IPS DF 6.9 (cell line): ENCODE results near the gene ALG2.

Experiments used
- DNase-seq: peaks from one replicate; pipeline ENCODE4 v3.0.0-alpha.2; 2013; ENCODE audit warnings: low read depth, low spot score
- H3K27ac ChIP-seq: one replicate; pipeline ENCODE4 v1.5.1; 2013; ENCODE audit warnings: low read length, control low read depth
- H3K27me3 ChIP-seq: 2 replicates; pipeline ENCODE4 v1.6.1; 2013; ENCODE audit warnings: mild to moderate bottlenecking, low read length; ENCODE audit not compliant: control insufficient read depth, insufficient read depth
- H3K36me3 ChIP-seq: 2 replicates; pipeline ENCODE4 v1.6.1; 2013; ENCODE audit warnings: low read length; ENCODE audit not compliant: control insufficient read depth, insufficient read depth
- H3K4me1 ChIP-seq: 2 replicates; pipeline ENCODE4 v1.6.1; 2013; ENCODE audit warnings: low read length; ENCODE audit not compliant: control insufficient read depth, insufficient read depth
- H3K4me3 ChIP-seq: 2 replicates; pipeline ENCODE4 v1.5.1; 2013; ENCODE audit warnings: mild to moderate bottlenecking, low read length
- H3K9me3 ChIP-seq: 2 replicates; pipeline ENCODE4 v1.6.1; 2013; ENCODE audit warnings: low read length, inconsistent platforms; ENCODE audit not compliant: control insufficient read depth, insufficient read depth
- WGBS: extraction: QIAGEN DNeasy Blood & Tissue Kit; methylation state at CpG from one replicate; pipeline ENCODE4 v1.1.7; 2013; ENCODE audit warnings: mixed read lengths, missing lambda C conversion rate; ENCODE audit not compliant: insufficient read length, insufficient coverage; 5-methylcytosine and 5-hydroxymethylcytosine counted together

ALG2 gene

GRCh38 chr9:99257723-99258389 is 36.1 kb upstream of the ALG2 start:
- peaks cover 6% of the 10 kb centered on the region for H3K4me1 ChIP-seq
- H3K9me3 ChIP-seq = no peaks in the 10 kb centered on the region
- H3K27ac ChIP-seq = no peak overlapping the region
- H3K36me3 ChIP-seq = 0 out of 2 replicates have a peak, but pooled peaks cover 2% of the 10 kb centered on the region
- no CpG with 5 or more reads among the region's 8 CpGs for WGBS
- DNase-seq = no peak
- H3K4me3 ChIP-seq = no peak overlapping the region
- H3K27me3 ChIP-seq = no peaks in the 10 kb centered on the region

- Histone ChIP-seq H3K27me3 (no peaks in the 10 kb centered on the region), H3K4me1 (peaks cover 6% of the 10 kb centered on the region), H3K9me3 (no peaks in the 10 kb centered on the region), H3K36me3 (0 out of 2 replicates have a peak, but pooled peaks cover 2% of the 10 kb centered on the region), H3K27ac (no peak overlapping the region), H3K4me3 (no peak overlapping the region)
- no peak for DNase-seq
- WGBS = no CpG with 5 or more reads among the region's 1 CpG
Observed at GRCh38 chr9:99255651-99256050, 33.9 kb upstream of the ALG2 start.

- no peaks in the 10 kb centered on the region for H3K4me1 ChIP-seq
Observed at GRCh38 chr9:99253772-99254431, 32.2 kb upstream of the ALG2 start.

GRCh38 chr9:99253134-99253533 is 31.4 kb upstream of the ALG2 start:
- Histone ChIP-seq H3K27ac (no peak overlapping the region), H3K36me3 (no peaks in the 10 kb centered on the region), H3K27me3 (no peaks in the 10 kb centered on the region), H3K9me3 (no peaks in the 10 kb centered on the region), H3K4me3 (no peak overlapping the region), H3K4me1 (no peaks in the 10 kb centered on the region)
- no CpG with 5 or more reads among the region's 2 CpGs for WGBS
- no peak for DNase-seq

More at GRCh38 chr9:99253772-99254431, 32.2 kb upstream of the ALG2 start:
- H3K36me3 ChIP-seq = no peaks in the 10 kb centered on the region
- no peak for DNase-seq
- WGBS = no CpG with 5 or more reads among the region's 15 CpGs
- no peaks in the 10 kb centered on the region for H3K9me3 ChIP-seq
- H3K4me3 ChIP-seq = no peak overlapping the region
- no peaks in the 10 kb centered on the region for H3K27me3 ChIP-seq
- no peak overlapping the region for H3K27ac ChIP-seq

DNA sequence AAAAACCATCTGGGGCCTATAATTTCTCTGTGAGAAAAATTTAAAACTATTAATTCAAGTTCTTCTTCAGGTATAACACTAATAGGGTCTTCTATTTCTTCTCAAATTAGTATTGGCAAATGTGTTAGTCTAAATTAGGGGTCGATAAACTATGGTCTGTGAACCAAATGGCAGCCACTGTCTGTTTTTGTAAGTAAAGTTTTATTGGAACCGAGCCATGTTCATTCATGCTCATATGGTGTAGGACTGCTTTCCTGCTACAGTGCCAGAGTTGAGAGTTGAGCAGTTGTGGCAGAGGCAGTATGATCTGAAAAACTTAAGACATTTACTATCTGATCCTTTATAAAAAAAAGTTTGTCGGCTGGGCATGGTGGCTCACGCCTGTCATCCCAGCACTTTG is 29.4 kb upstream of the ALG2 start:
- H3K27ac ChIP-seq = no peak overlapping the region
- no peaks in the 10 kb centered on the region for H3K36me3 ChIP-seq
- DNase-seq = no peak
- no peaks in the 10 kb centered on the region for H3K9me3 ChIP-seq
- no peak overlapping the region for H3K4me3 ChIP-seq
- WGBS = no CpG with 5 or more reads among the region's 4 CpGs
- H3K4me1 ChIP-seq = no peaks in the 10 kb centered on the region
- H3K27me3 ChIP-seq = no peaks in the 10 kb centered on the region

GRCh38 chr9:99249619-99250018 is 27.9 kb upstream of the ALG2 start:
- DNase-seq = no peak

GRCh38 chr9:99244344-99245260 is 22.9 kb upstream of the ALG2 start:
- H3K9me3 ChIP-seq = no peaks in the 10 kb centered on the region
- no peaks in the 10 kb centered on the region for H3K27me3 ChIP-seq
- no peaks in the 10 kb centered on the region for H3K36me3 ChIP-seq
- 100% methylated on average over 1 of the region's 3 CpGs for WGBS
- no peak overlapping the region for H3K27ac ChIP-seq
- no peak overlapping the region for H3K4me3 ChIP-seq
- DNase-seq = no peak
- no peaks in the 10 kb centered on the region for H3K4me1 ChIP-seq

More at GRCh38 chr9:99249619-99250018, 27.9 kb upstream of the ALG2 start:
- Histone ChIP-seq H3K36me3 (no peaks in the 10 kb centered on the region), H3K27ac (no peak overlapping the region), H3K4me3 (no peak overlapping the region), H3K9me3 (no peaks in the 10 kb centered on the region), H3K27me3 (no peaks in the 10 kb centered on the region), H3K4me1 (no peaks in the 10 kb centered on the region)

- H3K4me3 ChIP-seq = no peak overlapping the region
- H3K36me3 ChIP-seq = no peaks in the 10 kb centered on the region
- no CpG with 5 or more reads among the region's 7 CpGs for WGBS
- no peak overlapping the region for H3K27ac ChIP-seq
- DNase-seq = no peak
- H3K9me3 ChIP-seq = no peaks in the 10 kb centered on the region
- no peaks in the 10 kb centered on the region for H3K27me3 ChIP-seq
- no peaks in the 10 kb centered on the region for H3K4me1 ChIP-seq
Observed at GRCh38 chr9:99241106-99241505, 19.4 kb upstream of the ALG2 start.

GRCh38 chr9:99239341-99240060 is 17.8 kb upstream of the ALG2 start:
- no CpG with 5 or more reads among the region's 6 CpGs for WGBS
- Histone ChIP-seq H3K4me3 (no peak overlapping the region), H3K27ac (no peak overlapping the region), H3K9me3 (no peaks in the 10 kb centered on the region), H3K4me1 (no peaks in the 10 kb centered on the region), H3K36me3 (no peaks in the 10 kb centered on the region), H3K27me3 (no peaks in the 10 kb centered on the region)
- DNase-seq = no peak

DNA sequence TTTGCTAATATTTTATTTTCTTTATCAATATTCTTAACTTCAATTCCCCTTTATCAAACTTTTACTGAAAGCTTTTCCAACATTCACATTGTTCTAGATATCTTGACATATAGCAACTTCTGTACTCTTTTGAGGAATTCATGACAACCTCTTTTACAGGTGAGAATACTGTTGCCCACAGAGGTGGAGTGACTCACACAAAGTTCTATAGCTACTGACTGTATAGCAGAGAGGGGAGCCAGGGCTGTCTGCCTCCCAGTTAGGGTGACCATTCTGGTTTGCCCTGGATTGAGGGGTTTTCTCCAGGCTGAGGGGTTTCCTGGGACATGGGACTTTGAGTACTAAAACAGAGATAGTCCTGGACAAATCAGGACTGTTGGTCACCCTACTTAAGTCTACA is 16.6 kb upstream of the ALG2 start:
- Histone ChIP-seq H3K36me3 (no peaks in the 10 kb centered on the region), H3K27ac (no peak overlapping the region), H3K4me1 (no peaks in the 10 kb centered on the region), H3K27me3 (no peaks in the 10 kb centered on the region), H3K4me3 (no peak overlapping the region), H3K9me3 (no peaks in the 10 kb centered on the region)
- DNase-seq = no peak
